Stimulated activated CD4-positive, alpha-beta T cell treated with anti-CD3 and anti-CD28 coated beads, Interleukin-15, amount 100 ng/mL, for 48 hours (primary cell): Measurements from ENCODE around the gene P3H1.

Source experiments
- DNase-seq, 2 donors: peaks; one replicate each; pipeline ENCODE4 v3.0.0-alpha.2; 2020; ENCODE audit warnings: low read depth in 2 of 2

The P3H1 gene

DNA sequence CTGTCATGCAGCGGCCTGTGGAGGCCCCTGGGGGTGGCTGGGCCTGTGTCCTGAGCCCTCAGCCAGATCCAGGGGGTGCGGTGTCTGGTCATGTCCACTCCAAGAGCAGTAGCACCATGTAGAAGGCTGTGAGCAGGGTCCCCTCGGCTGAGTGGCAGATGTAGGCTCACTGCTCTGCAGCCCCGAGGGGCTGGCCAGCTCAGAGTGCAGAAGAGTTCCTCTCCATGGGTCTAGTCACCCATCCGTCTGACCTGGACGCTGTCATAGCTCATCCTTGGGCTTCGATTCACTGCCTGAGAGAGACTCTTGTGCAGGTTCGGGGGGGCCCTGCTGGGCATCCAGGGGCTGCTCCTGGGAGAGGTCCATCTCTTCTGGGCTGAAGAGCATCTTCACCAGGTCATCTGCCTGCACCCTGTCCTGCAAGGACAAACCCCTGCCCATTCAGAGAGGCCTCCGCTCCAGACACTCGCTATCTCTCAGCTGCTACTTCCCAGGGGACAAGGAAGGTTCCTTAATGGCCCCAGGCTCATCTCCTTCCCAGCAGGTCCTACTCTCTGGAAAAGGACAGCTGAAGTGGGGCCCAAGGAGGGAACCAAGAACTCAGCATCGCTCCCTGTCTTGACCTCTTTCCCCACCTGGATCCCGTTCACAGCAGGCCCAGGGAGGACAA lies 20.3 kb downstream of the P3H1 start:
- no peak for DNase-seq

- DNase-seq = no peak
These were observed 21.0 kb downstream of the P3H1 start for GRCh38 chr1:42745851-42746250.

GRCh38 chr1:42744148-42744413 lies 22.7 kb downstream of the P3H1 start:
- no peak for DNase-seq

DNA sequence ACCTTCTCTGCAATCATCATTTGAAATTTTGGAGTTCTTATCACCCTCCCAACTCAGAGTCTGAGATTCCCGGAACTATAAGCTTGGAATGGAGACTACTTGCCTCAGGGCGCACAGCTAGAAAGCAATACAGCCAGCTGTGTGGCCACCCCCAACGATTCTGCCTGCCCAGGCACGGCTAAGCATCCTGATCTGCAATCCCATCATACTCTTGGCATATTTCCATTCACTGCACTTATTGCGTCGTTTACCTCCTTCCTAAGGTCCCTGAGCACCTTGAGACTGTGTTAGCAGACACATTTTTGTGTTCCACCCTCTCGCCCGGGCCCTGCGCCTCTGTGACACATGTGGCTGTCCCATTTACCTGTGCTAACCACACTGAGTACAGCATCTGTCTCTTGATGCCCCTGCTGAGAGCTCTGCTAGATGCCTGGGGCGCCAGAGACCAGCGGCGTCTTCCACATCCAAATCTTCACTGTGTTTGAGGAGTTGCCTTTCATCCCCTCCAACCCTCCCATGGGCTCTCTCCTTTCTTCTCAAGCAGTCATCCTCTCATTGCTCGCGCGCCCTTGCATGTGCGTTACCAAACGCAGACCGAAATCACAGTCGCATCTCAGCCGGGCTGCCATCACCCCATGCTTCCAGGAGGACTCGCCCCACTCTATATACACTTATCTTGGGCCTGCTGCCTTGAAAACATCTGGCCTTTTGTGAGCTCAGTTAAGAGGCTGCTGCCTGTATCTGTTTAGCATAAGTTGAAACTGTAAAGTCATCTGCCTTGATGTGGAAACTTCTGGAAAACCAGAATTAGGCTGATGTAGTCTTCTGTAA lies 23.3 kb downstream of the P3H1 start:
- no peak for DNase-seq

DNA sequence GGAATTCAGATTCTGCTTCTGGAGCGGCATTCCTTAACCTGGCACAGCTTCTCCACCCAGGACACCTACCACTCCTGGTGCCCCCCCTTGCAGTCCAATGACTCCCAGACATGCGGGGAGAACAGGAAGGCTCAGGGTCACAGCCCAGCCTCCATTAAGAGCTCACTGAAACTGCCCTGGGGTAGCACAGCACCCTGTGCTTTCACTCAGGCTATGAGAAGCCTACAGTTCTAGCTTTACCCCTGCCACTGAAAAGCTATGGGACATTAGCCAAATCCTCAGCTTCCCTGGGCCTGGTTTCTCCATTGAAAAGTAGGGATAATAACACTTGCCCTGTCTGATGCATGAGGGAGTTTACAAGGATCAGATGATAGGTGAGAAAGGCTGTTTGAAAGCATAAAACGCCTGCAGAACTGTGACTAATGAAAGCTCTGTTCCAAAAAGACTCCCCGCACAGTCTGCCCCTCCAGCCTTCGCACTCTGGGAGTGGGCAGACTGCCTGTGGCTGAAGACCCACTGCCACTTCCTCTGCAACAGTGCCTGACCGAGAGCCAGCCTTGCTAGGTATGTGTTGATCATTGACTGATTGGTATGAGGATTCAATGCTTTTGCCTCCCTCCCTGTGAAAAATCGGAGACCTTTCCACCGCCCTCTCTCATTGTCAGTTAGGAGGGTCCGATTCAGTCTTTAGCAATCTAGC lies 24.1 kb downstream of the P3H1 start:
- DNase-seq = no peak

DNA sequence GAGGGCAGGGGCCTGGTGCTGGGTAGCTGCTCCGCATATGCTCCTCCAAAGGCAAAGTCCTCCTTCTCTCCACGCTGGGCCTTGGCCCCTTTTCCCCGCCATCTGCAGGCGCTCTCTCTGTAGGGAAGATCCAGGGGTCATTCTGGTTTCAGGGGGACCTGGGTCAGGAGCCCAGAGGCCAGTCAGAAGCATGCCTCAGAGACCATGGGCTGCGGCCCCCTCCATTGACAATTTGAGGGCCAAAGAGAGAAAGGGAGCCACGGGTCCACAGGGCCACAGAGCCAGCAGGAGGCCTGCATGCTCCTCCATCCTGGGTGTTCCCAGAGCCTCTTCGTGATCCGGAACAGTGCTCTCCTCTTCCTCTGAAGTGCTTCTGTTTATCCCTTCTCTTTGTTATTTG lies 24.7 kb downstream of the P3H1 start:
- DNase-seq = no peak

- DNase-seq = no peak
These were observed 25.1 kb downstream of the P3H1 start for GRCh38 chr1:42741706-42742105.

GRCh38 chr1:42740851-42741580 lies 25.8 kb downstream of the P3H1 start:
- DNase-seq = no peak

GRCh38 chr1:42739753-42740700 lies 26.8 kb downstream of the P3H1 start, which contains the start of gene CLDN19:
Gene CLDN19, minus strand, starts transcription at chr1:42740236. Its CDS starts 173 bp downstream, at chr1:42740063.
- DNase-seq = no peak

- no peak for DNase-seq
These were observed 28.1 kb downstream of the P3H1 start for GRCh38 chr1:42738678-42739226.

DNA sequence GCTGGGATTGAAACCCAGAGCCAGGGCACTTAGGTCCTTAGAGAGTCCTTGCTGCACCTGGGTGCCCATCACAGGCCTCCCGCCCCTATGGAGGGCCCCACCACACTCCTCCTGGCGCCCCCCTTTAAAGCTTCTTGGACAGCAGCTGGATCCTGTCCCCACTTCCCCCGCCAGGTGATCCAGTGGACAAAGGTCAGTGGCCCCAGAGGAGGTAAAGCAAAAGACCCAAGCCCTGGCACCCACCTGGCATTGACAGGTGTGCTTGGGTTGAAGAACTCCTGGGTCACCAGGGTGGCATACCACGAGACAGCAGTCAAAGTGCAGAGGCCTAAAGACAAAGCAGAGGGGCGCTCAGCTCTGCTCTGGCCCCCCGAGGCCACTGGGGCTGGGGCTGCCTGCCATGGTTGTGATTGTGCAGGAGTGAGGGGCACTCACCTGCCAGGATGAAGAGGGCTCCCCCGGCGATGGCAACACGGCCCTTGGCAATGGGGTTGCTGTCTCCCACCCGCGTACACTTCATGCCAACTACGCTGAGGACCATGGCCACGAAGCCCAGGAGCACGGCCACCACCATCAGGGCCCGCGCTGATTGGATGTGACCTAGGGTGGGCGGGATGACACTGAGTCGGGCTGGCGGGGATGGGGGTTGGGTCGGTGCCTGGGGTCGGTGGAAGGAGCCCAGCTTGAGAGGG lies 28.7 kb downstream of the P3H1 start:
- DNase-seq = no peak

DNA sequence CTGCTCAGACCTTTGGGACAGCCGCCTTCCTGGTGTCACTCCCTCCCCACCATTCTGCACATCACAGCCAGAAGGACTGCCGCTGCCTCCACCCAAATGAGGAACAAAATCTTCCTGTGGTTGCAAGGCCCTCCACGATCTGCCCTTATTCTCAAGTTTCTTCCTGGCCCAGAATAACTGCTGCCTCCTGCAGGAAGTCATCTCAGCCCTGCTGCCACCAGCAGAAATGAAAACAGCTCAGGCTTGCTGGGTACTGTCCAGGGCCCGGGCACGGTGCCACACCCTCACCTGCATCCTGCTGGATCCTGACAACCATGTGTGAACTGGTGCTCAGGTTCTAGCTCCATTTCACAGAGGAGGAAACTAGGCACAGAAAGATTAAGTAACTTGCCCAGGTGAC lies 29.6 kb downstream of the P3H1 start:
- DNase-seq = no peak

- no peak for DNase-seq
These were observed 30.1 kb downstream of the P3H1 start for GRCh38 chr1:42736571-42737200.

- DNase-seq = no peak
These were observed 30.7 kb downstream of the P3H1 start for GRCh38 chr1:42736152-42736551.

GRCh38 chr1:42735477-42736105 lies 31.2 kb downstream of the P3H1 start:
- no peak for DNase-seq

- DNase-seq = no peak
These were observed 31.8 kb downstream of the P3H1 start for GRCh38 chr1:42735056-42735455.

DNA sequence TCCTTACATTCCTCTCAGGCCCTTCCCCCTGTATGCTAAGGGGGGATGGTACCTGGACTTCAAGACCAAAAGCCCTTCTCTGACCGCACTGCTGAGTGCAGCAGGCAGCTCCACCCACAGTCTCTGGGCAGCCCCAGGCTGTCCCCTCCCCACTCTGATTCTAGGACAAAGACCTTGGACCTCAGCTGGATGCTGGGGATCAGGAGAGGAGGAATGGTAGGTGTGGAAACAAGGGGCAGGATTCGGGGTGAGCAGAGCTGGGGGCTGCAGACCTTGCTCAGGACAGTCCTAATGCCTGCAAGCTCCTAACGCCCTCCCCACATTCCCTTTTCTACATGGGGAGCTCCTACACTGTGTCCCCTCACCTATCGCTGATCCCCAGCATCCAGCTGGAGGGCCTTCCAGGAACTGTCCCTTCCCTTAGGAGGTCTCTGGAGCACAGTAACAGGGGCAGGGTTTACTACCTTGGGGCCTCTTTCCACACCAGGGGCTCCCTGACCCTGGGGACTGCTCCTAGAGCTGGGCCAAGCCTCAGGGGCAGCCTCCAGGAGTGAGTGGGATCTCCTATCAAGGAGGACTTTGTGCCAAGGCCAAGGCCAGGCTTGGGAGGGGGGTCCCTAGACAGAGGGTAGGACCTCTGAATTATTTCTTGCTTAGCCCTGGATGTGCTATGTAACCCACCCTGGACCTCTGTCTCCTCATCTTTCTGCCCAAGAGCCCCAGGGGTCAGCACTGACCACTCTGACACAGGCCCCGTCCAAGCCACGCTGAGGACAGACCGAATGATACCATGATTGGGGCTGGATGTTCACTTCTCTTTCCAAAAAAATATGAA lies 32.4 kb downstream of the P3H1 start:
- DNase-seq = no peak
